ENCODE results near the gene WDR7. TPM values are rescaled to one million over a fixed set of nuclear protein-coding genes. Genes with fewer than 3 reads are reported as not detected.
A peak's percentile ranks its signal among the peaks of the same experiment; 100 is the strongest.

The WDR7 gene
- total RNA-seq, 2 donors from 2014 or later, result 23.2 to 29.1 TPM

DNA sequence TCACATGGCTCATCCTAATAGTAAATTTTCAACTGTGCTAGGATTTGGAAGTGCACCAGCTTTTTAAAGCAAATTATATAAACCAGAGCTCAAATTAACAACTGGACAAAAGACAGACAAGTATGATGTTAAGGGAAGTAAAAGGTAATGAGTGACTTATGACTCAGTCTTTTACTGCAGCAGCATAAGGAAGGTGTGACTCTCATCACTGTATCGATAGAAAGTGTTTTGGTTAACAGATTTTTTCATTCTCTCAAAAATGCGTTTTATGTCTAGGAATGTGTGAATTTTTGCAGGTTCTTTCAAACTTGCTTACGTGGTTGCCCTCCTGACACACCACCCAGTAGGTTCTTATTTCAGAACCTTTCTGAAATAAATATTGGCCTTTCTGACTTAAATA lies 251.5 kb downstream of the WDR7 start:
- no peak for DNase-seq
- intact Hi-C loops (cut with DNase I), result no loop called here
- no peak for ATAC-seq

DNA sequence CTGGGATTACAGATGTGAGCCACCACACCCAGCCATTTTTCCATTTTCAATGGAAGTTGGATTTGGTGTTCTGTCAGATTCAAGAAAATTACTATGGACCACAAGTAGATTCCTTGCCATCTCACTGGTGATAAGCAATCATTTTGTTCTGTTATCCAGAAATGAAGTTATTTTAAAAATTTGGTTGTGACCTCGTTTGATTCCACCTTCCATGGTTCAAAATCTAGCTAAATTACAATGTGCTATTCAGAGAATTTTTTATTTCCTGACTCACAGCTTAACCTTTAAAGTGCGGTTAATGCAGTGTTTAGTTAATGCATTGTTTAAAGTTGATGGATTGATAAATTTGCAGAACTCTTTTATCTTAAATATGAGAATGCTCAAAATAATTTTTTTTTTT lies 252.5 kb downstream of the WDR7 start:
- DNase-seq (no peak), ATAC-seq (no peak)
- intact Hi-C loops (cut with DNase I), result no loop called here

DNA sequence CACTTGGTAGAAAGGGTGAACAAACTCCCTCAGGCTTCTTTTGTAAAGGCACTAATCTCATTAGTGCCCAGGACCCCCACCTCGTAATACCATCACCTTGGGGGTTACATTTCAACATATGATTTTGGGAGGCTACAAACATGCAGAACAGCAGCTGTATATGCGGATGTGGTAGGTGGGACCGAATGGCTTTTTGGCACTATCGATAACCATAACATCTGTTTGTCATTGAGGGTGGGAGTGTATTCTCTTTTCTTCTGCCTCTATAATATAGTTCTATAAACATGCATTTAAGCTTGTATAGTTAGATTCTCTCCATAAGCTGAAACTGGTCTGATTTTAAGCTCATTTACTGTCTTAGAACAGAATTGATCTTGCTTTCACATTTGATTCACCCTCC lies 256.6 kb downstream of the WDR7 start:
- intact Hi-C loops (cut with DNase I), result no loop called here
- ATAC-seq, result no peak
- DNase-seq, result no peak

DNA sequence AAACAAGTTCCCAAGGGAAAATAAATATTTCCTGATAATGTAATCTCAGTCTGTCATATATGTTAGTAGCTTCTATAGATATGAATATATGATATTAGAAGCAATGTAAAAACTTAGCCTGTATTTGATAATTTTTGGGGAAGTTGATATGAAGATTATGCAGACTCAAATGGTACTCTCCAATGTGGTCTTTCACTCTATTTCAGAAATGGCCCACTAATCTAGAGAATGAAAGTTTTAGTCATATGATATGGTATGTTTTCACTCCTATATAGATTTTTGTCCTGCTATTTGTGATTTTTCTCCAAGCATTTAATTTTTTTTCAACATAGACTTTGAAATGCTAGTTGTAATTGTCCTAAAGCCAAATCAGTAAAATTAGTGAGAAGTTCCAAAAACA lies 259.1 kb downstream of the WDR7 start:
- DNase-seq (no peak), ATAC-seq (no peak)
- intact Hi-C loops (cut with DNase I), result no loop called here

DNA sequence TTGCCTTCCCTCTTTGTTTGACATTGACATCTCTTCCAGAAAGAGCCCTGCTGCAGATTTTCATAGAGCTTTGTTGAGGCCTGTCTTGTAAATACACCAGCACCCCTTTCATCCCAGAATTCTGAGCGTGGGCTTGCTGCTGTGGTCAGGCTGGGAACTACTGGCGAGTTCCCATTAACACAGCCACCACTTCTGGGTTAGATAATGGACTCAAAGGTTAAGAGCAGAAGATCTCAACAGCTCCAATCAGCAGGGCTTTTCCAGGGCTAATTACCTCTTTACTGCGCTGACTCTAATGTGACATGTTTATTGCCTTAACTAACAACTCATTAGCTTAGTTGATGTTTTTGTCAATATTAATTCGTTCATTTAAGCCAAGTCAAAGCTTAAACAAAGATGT lies 259.8 kb downstream of the WDR7 start:
- no peak for DNase-seq
- intact Hi-C loops (cut with DNase I), result no loop called here
- ATAC-seq, result peak in 1 of 2 donors; percentile 44

DNA sequence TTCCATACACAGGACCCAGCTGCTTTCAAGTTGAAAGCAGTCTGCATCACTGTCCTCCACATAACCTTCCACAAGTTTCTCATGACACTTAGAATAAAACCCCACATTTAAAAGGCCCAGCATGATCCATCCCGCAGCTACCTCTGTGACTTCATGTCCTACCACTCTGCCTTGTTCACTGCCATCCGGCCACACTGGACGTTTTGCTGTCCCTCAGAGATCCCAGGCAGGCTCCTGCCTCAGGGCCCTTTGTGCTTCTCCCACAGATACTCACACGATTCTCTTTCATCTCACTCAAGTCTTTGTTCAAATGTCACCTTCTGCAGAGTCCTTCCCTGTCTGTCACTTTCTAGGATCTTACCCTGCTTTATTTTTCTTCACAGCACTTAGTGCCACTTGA lies 262.8 kb downstream of the WDR7 start:
- ATAC-seq (no peak), DNase-seq (no peak)
- intact Hi-C loops (cut with DNase I), result no loop called here

DNA sequence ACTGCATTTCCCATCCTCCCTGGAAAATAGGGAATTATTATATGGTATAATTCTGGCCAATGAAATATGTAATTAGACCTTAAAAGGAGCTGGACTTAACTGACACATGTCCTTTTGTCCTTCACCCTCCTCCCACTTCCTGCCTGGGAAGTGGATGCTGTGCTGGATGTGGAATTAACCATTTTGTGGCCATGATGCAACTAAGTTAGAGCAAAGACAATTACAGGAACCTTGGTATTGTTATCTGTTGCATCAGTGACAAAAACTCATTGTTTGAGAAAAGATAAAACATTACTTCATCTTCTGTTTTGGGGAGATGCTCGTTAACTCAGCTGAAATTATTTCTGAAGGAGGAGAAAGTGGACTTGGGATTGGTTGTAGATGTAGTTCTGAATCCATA lies 268.0 kb downstream of the WDR7 start:
- intact Hi-C loops (cut with DNase I), result no loop called here
- DNase-seq (no peak), ATAC-seq (no peak)

DNA sequence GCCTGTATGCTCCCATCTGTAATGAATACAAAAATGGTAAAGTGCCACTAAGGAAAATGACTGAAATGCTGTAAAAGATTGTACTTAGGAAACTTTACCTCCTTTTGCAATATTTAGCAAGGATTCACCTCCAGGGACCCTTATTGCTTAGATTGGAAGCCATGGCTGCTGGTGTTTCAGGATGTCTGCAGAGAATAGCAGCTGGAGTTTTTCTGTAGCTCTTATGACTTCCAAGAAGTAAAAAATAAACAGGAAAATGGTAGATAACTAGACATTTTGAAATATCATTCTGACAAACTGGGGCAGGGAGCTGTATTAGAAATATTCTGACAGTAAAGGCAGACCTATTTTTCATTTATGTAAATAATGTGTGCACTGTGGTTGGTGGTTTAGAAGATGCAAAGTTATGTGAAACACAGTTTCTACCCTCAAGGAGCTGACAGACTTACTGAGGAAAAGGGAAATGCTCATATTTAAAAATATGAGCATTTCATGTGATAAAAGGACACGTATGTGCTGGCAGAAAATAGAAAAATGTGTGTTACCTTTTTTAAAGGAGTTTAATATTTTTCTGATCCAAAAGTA lies 270.8 kb downstream of the WDR7 start:
- DNase-seq, result no peak
- no peak for ATAC-seq
- intact Hi-C loops (cut with DNase I), result no loop called here

DNA sequence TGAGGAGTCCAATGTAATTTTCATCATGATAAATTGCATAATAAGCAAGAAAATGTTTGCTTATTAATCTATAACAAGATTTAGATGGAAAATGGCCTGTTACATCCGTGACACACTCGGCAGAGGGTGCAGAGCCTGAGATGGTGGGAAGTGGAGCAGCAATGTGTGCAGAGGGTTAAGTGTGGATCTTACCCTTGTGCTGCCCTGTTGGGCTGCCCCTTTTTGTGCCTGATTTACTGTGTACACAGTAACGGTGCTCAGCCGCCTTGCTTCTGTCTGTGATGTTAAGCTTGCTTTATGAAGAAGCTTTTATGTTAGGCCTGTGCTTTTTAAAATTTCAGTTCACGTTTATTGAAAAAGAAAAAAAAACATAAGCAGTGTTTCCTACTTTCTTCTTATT lies 275.6 kb downstream of the WDR7 start:
- intact Hi-C loops (cut with DNase I), result no loop called here
- no peak for DNase-seq
- ATAC-seq, result no peak

DNA sequence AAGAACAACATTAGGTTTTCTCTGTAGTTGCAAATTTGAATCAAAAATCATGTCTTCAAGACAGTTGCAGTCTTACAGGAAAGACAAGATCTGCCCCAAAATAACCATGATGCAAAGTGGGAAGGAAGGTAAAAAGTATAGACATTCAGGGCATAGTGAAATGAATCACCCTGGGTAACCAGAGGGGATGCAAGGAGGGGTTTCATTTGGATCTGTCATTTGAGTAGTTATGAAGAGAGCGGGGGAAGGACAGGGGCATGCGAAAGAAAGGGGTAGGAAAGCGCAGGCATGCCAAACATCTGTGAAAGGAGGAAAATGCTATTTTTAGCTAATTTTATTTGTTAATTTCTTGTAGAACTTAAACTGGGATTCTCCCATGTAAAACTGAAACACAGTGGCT lies 276.6 kb downstream of the WDR7 start:
- DNase-seq (no peak), ATAC-seq (no peak)
- intact Hi-C loops (cut with DNase I), result no loop called here

DNA sequence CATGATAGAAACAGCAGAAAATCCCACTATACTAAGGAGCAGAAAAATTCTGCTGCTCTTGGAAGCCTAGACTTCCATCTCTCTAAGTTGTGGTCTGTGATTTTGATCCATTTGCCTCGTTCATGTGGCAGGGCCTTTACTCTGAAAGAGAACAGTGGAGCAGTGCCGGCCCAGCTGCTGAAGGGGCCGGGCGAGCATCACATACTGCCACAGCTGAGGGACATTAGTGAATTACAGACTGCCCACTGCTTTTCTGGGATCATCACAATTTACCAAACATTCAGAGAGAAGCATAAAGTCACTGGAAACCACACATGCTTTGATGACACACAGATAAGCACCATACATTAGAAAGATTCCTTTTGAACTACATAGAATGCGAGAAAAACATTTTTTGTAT lies 278.7 kb downstream of the WDR7 start:
- intact Hi-C loops (cut with DNase I), result no loop called here
- ATAC-seq, result no peak
- DNase-seq, result no peak

DNA sequence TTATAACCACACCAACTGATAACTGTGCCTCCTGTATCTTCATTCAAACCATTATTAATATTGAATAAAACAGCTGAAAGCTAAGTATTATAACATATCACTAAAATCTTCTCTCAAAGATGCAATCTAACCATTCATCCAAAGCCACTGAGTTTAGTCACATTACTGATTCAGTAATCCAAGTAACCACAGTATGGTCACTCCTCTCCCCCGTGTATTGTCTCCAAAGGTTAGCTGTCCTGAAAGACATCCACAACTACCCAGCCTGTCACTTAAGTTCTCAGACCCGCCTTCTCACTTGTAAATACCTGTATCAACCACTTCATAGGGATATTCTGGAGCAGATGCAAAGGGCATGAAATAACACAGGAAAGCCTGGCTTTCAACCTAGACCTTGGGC lies 282.3 kb downstream of the WDR7 start:
- no peak for ATAC-seq
- intact Hi-C loops (cut with DNase I), result no loop called here

DNA sequence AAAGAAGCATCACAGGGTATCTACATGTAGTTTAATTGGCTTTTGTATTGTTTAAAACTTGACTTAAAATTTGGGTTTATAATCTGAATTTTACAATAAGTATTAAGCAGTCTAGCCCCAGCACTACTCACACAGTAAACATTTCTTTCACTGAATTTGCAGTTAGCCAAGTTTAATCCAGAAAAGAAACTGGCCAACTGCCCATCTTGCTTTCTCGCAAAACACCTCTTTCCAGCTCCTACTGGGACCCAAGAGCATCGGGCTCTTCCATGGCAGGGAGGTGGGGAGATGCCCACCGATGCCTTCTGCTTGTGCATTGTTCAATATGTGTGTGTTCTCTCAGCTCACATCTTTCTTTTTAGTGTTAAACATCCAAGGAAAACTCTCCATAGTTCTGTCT lies 283.0 kb downstream of the WDR7 start:
- ATAC-seq (no peak), DNase-seq (no peak)
- intact Hi-C loops (cut with DNase I), result no loop called here

More for the DNA sequence above, 282.3 kb downstream of the WDR7 start:
- no peak for DNase-seq

DNA sequence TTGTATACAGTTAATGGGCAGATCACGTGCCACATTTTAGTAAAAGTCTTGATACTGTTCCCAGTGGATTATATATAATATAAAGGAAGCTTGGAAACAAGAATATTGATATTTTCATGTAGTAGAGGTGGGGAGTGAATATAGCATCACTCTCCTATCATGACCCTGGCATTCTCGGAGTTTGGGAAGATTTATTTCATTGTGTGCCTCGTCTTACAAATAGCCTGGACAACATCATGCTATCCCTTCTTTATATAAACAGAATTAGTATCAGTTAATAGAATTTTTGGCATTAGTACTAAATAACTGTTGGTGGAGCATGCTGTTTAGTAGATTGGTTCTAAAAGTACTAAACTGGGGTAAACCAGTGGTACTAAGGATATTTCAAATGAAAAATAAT lies 283.7 kb downstream of the WDR7 start:
- DNase-seq (no peak), ATAC-seq (no peak)
- intact Hi-C loops (cut with DNase I), result no loop called here

DNA sequence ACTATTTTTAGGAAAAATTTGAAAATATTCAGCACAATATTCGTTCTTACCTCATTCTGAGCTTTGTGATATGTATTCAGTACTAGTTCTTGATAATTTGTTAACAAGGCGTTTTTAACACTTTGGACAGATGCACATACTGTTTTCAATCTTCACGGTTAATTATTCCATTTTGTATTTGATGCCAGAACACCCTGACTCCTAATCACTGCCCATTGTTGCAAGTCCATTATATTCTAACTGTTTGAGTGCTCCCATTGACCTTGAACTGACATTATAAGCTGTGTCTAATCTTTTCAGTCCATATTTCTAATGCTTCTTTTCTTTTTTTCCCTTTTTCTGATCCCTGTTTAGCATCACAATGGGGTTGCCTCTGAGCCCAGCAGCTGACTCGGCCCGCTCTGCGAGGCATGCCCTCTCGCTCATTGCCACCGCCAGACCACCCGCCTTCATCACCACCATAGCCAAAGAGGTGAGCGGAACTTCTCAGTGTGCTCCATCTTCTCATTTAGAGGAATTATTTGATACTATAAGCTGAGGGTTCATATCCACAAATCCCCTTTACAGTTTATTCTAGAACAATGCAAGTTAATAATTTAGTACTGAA lies 284.4 kb downstream of the WDR7 start:
- DNase-seq, result no peak
- ATAC-seq, result no peak
- intact Hi-C loops (cut with DNase I), result no loop called here

DNA sequence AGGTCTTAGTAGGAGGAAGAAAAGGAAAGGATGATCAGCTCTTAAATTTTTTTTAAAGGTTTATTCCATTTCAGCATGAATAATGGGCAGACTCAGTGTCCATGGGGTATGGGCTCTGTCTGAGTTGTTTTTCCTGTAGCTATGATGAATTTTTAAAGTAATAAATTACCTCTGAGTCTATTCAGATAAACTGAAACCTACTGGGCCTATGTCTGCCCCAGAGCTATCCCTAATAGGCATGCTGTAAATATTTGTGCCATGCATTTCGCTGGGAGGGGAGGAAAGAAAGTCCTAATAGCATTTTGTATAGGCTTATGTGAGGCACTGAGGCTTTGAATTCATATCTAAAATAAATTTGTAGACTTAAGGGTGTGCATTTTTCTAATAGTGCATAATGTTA lies 285.3 kb downstream of the WDR7 start:
- no peak for DNase-seq
- no peak for ATAC-seq
- intact Hi-C loops (cut with DNase I), result no loop called here

DNA sequence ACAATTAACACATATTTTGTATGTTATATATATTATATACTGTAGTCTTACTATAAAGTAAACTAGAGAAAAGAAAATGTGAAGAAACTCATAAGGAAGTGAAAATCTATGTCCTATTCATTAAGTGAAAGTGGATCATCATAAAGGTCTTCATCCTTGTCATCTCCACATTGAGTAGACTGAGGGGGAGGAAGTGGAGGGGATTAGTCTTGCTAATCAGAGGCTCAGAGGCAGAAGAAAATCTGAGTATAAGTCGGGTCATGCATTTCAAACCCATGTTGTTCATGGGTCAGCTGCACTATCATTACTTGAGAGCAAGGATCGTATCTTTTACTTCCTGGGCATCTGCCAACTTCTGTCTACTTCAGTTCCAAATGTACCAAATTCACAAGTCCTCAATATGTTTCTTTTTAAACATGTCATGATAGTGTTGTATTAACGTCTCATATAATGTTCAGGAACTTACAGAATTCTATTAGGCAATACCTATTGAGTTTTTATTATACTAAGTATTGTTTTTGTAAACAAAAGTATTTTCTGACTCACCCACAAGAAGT lies 286.8 kb downstream of the WDR7 start:
- no peak for ATAC-seq
- no peak for DNase-seq
- intact Hi-C loops (cut with DNase I), result no loop called here

DNA sequence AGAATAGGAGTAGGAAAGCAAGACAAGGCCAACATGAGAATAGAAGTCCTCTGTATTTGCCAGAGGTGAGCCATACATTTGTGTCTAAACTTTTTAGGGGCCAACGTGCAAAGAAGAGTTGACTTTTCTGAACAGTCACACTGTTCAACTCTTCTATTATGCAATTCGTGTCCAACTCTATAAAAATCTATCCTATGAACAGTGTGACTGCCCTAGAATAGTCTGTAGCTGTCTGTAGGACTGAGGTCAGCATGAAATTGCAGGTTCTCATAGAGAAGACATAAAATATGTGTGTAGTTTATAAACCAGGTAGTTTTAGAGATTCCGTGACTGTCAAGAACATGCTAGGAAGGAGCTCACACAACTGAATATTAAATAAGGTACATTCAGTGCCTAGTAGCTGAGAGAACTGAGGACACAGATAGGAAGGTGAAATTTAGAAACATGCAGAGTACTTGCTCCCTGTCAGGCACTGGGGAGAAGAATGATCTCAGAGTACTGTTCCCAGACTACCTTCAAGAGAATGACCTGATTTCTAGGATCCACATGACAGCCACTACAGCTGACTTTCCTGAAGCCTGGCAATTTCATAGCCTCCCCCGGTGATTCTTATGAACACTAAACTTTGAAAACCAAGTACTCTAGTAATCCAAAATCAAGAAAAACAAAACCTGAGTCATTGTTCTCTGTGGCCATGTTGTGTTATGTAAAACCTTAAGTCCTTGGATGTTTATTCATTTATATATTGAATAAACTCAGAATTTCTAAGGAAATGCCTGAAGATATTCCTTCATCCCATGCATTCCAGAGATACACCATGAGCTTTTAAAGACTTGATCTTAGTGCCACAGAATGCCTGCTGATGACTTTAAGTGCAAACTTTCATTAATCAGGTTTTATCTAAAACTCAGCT lies 294.3 kb downstream of the WDR7 start:
- DNase-seq (no peak), ATAC-seq (peak in 1 of 2 donors; percentile 70)
- intact Hi-C loops (cut with DNase I), result no loop called here

DNA sequence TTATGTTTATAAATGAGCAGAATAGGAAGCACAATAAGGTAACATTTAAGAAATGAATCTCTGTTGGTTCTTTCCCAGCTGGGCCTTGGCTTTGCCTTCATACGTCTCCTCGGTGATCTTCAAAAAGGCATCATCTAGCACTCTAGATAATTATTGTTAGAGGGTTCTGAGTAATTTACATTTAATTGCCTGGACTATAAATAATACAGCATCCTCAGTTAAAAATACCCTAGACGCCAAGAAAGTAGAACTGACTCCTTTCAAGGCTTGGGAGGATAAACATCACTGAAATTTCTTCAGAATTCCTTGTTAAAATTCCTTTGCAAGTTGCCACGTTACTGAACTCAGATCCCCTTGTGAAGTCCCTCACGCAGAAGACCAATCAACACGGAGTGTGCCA lies 296.1 kb downstream of the WDR7 start:
- DNase-seq (no peak), ATAC-seq (no peak)
- intact Hi-C loops (cut with DNase I), result no loop called here

DNA sequence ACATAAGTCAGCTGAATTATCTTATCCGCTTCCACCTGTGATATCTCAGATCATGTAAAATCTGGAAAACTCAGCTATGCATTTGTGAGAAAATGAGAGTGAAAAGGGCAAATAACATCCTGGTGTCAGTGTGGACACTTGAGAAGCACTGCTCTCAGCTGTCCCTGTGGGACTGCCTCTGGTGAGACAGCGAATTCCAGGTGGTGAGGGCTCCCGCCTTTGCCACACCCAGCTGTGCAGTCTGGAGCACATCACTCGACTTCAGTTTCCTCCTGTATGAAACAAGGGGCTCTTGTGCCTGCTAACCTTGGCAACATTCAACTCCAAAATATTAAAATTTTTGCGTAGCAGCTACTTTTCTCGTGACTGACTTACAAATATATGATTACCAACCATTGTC lies 300.9 kb downstream of the WDR7 start:
- ATAC-seq (no peak), DNase-seq (no peak)
- intact Hi-C loops (cut with DNase I), result no loop called here

All from left cardiac atrium (tissue), 4 donors.